ENCODE data around the gene ZNF211. TPM values are rescaled to one million over a fixed set of nuclear protein-coding genes. Genes with fewer than 3 reads are reported as not detected.

ZNF211 gene
- polyA plus RNA-seq, 1 donor (not counting 4 experiments of a cell fraction or from before 2014, with no cell fraction given): 15.5 TPM

DNA sequence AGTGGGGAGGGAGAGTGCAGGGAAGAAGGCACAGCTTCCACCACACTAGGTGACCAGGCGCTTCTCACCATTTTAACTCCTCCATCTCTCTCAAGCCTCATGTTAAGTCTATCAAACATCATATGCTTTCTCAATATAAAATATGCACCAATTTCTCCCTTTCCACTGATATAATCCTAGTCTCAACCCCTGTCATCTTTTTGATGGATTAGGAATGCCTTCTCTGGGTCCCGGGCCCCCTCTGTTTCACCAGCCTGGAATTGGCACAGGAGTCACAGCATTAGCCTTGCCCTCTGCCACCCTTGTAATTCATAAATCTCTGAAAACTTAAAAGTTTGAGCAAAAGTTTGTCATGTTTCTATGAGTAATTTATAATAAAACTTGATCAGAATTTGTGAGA, 35.7 kb downstream of the ZNF211 start, which contains the start of gene ZSCAN4:
Gene ZSCAN4, plus strand, starts transcription at position 301 of the 400 bp plus-strand sequence. CDS start 7,211 bp downstream, outside the sequence.
- Histone ChIP-seq H3K4me2 (ENCODE audit: control insufficient read depth, extremely low read depth, insufficient read depth, low read depth, low read length) (no peak within 1 kb of the TSS), H3K9ac (ENCODE audit: control insufficient read depth, extremely low read depth, insufficient read depth, low read length) (no peak within 1 kb of the TSS), H3K36me3 (ENCODE audit: control insufficient read depth in 2 of 2, extremely low read depth in 1 of 2, insufficient read depth in 2 of 2, low read length in 2 of 2) (no peaks in the 10 kb centered on the region), H2AFZ (ENCODE audit: control insufficient read depth, low read length) (no peak within 1 kb of the TSS), H3K27me3 (ENCODE audit: control insufficient read depth, extremely low read depth, insufficient read depth, low read length) (no peaks in the 10 kb centered on the region), H3K79me2 (ENCODE audit: control insufficient read depth, insufficient read depth, low read length) (no peaks in the 10 kb centered on the region), H3K4me3 (ENCODE audit: control insufficient read depth in 2 of 3, extremely low read depth in 1 of 3, insufficient read depth in 2 of 3, low read depth in 1 of 3, low read length in 3 of 3) (no peak within 1 kb of the TSS), H3K4me1 (ENCODE audit: control insufficient read depth, extremely low read depth, insufficient read depth, low read length) (peaks cover 4% of the 10 kb centered on the region), H3K9me1 (ENCODE audit: control insufficient read depth, extremely low read depth, insufficient read depth, low read length) (no peaks in the 10 kb centered on the region), H4K20me1 (ENCODE audit: control insufficient read depth, extremely low read depth, insufficient read depth, low read length) (no peaks in the 10 kb centered on the region), H3K9me3 (ENCODE audit: control insufficient read depth, low read depth, low read length) (no peaks in the 10 kb centered on the region), H3K27ac (ENCODE audit: control insufficient read depth, insufficient read depth, low read length) (no peak within 1 kb of the TSS)
- TF ChIP-seq EZH2 (IDR thresholded peaks at IDR 0.05; ENCODE audit: low read length): no peak
- TF ChIP-seq, protein P1, sequence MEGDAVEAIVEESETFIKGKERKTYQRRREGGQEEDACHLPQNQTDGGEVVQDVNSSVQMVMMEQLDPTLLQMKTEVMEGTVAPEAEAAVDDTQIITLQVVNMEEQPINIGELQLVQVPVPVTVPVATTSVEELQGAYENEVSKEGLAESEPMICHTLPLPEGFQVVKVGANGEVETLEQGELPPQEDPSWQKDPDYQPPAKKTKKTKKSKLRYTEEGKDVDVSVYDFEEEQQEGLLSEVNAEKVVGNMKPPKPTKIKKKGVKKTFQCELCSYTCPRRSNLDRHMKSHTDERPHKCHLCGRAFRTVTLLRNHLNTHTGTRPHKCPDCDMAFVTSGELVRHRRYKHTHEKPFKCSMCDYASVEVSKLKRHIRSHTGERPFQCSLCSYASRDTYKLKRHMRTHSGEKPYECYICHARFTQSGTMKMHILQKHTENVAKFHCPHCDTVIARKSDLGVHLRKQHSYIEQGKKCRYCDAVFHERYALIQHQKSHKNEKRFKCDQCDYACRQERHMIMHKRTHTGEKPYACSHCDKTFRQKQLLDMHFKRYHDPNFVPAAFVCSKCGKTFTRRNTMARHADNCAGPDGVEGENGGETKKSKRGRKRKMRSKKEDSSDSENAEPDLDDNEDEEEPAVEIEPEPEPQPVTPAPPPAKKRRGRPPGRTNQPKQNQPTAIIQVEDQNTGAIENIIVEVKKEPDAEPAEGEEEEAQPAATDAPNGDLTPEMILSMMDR (optimal IDR thresholded peaks at IDR 0.05 in 1 of 3, IDR thresholded peaks at IDR 0.05 in 1 of 3, conservative IDR thresholded peaks at IDR 0.05 in 1 of 3; ENCODE audit: extremely low read depth in 1 of 3, insufficient read depth in 2 of 3, low read length in 3 of 3): no peak
- DNase-seq (ENCODE audit: low read depth, low spot score): no peak
- no peak for FAIRE-seq
- dilution Hi-C loops (cut with MboI; ENCODE audit: extremely low pct_ligation_motif_present, low sequenced_read_pairs): no loop called here

DNA sequence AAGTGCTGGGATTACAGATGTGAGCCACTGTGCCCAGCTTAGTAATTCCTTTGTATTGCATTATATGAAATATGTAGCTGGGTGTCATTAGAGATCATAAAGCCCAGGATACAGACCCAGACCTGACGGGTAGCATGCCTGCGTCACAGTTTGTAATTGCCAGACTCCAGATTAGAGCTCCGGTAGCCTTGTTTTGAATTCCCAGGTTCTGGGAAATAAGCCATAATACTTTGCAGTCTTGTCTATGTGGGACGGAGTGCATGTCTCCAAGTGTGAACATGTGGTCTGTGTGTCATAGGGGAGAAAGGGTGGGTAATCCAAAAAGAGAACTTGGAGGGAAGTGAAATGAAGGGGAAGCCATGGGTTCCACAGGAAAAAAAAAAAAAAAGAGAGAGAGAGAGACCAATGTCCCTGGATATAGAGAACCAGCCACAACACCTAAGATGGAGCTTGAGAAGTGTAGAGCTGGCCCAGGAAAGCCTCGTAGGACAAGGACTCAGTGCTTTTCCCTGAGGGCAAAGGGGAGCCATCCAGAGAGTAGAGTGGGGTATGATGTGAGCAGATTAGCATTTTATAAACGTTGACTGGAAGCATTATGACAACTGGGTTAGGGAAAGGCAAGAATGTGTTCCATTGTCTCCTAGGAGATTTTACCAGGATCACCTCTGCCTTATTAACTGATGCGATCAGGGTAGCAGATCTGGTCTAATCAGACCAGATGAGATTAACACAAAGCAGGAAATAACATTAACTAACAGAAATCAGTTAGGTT, 38.3 kb downstream of the ZNF211 start:
- Histone ChIP-seq H4K20me1 (ENCODE audit: control insufficient read depth, extremely low read depth, insufficient read depth, low read length) (no peaks in the 10 kb centered on the region), H3K4me2 (ENCODE audit: control insufficient read depth, extremely low read depth, insufficient read depth, low read depth, low read length) (no peak overlapping the region), H3K9me3 (ENCODE audit: control insufficient read depth, low read depth, low read length) (no peaks in the 10 kb centered on the region), H3K9ac (ENCODE audit: control insufficient read depth, extremely low read depth, insufficient read depth, low read length) (no peak overlapping the region), H3K36me3 (ENCODE audit: control insufficient read depth in 2 of 2, extremely low read depth in 1 of 2, insufficient read depth in 2 of 2, low read length in 2 of 2) (no peaks in the 10 kb centered on the region), H2AFZ (ENCODE audit: control insufficient read depth, low read length) (no peak overlapping the region), H3K27ac (ENCODE audit: control insufficient read depth, insufficient read depth, low read length) (no peak overlapping the region), H3K27me3 (ENCODE audit: control insufficient read depth, extremely low read depth, insufficient read depth, low read length) (no peaks in the 10 kb centered on the region), H3K4me1 (ENCODE audit: control insufficient read depth, extremely low read depth, insufficient read depth, low read length) (no peaks in the 10 kb centered on the region), H3K4me3 (ENCODE audit: control insufficient read depth in 2 of 3, extremely low read depth in 1 of 3, insufficient read depth in 2 of 3, low read depth in 1 of 3, low read length in 3 of 3) (no peak overlapping the region), H3K79me2 (ENCODE audit: control insufficient read depth, insufficient read depth, low read length) (no peaks in the 10 kb centered on the region), H3K9me1 (ENCODE audit: control insufficient read depth, extremely low read depth, insufficient read depth, low read length) (no peaks in the 10 kb centered on the region)
- TF ChIP-seq EZH2 (IDR thresholded peaks at IDR 0.05; ENCODE audit: low read length): no peak
- TF ChIP-seq, protein P1 (optimal IDR thresholded peaks at IDR 0.05 in 1 of 3, IDR thresholded peaks at IDR 0.05 in 1 of 3, conservative IDR thresholded peaks at IDR 0.05 in 1 of 3; ENCODE audit: extremely low read depth in 1 of 3, insufficient read depth in 2 of 3, low read length in 3 of 3): no peak
- dilution Hi-C loops (cut with MboI; ENCODE audit: extremely low pct_ligation_motif_present, low sequenced_read_pairs): no loop called here
- no peak for DNase-seq (ENCODE audit: low read depth, low spot score)
- FAIRE-seq: no peak
